GM23338 (cell line): ENCODE results near the gene ZBED3.

Experiments
- CREB1 ChIP-seq: fragments of 250-450 bp; sonication (Bioruptor Pico); IDR thresholded peaks from 2 replicates; pipeline ENCODE4 v1.5.0; 2020; ENCODE audit warnings: low read depth, mild to moderate bottlenecking, moderate library complexity
- CTCF ChIP-seq, 2 experiments: fragments of 200-600 bp in 1 of 2; sonication (generic) in 1 of 2; conservative IDR thresholded peaks; 2 replicates each; pipeline versions ENCODE4 v1.5.1 to v1.6.1; 2016 to 2017; ENCODE audit warnings: antibody characterized with exemption in 2 of 2, low read depth in 2 of 2, mild to moderate bottlenecking in 2 of 2, moderate library complexity in 1 of 2
- EZH2 ChIP-seq: fragments of 200-600 bp; sonication (generic); IDR thresholded peaks from one replicate; pipeline ENCODE4 v1.8.0; 2017; ENCODE audit warnings: antibody characterized with exemption, mild to moderate bottlenecking, low read depth; ENCODE audit not compliant: unreplicated experiment
- EZH2phosphoT487 ChIP-seq: fragments of 200-600 bp; sonication (generic); IDR thresholded peaks from one replicate; pipeline ENCODE4 v1.8.1; 2018; ENCODE audit warnings: antibody characterized with exemption; ENCODE audit not compliant: unreplicated experiment
- JUNB ChIP-seq: IDR thresholded peaks from one replicate; pipeline ENCODE4 v1.6.1; 2016; ENCODE audit warnings: antibody characterized with exemption; ENCODE audit not compliant: unreplicated experiment
- NANOG ChIP-seq: IDR thresholded peaks from 2 replicates; pipeline ENCODE4 v1.6.1; 2016; ENCODE audit warnings: antibody characterized with exemption, borderline replicate concordance
- POLR2AphosphoS5 ChIP-seq: IDR thresholded peaks from 2 replicates; pipeline ENCODE4 v1.6.1; 2016; ENCODE audit warnings: antibody characterized with exemption, low read depth
- ZNF114 ChIP-seq: fragments of 250-450 bp; sonication (Bioruptor Pico); IDR thresholded peaks from 2 replicates; pipeline ENCODE4 v1.5.0; 2020; ENCODE audit warnings: mild to moderate bottlenecking, moderate library complexity
- TF ChIP-seq, protein P1 (sequence below): IDR thresholded peaks from 2 replicates; pipeline ENCODE4 v1.6.1; 2016; ENCODE audit warnings: antibody characterized with exemption
- TF ChIP-seq, protein P2 (sequence below): IDR thresholded peaks from one replicate; pipeline ENCODE4 v1.6.1; 2018; ENCODE audit warnings: antibody characterized with exemption; ENCODE audit not compliant: unreplicated experiment

DNA sequence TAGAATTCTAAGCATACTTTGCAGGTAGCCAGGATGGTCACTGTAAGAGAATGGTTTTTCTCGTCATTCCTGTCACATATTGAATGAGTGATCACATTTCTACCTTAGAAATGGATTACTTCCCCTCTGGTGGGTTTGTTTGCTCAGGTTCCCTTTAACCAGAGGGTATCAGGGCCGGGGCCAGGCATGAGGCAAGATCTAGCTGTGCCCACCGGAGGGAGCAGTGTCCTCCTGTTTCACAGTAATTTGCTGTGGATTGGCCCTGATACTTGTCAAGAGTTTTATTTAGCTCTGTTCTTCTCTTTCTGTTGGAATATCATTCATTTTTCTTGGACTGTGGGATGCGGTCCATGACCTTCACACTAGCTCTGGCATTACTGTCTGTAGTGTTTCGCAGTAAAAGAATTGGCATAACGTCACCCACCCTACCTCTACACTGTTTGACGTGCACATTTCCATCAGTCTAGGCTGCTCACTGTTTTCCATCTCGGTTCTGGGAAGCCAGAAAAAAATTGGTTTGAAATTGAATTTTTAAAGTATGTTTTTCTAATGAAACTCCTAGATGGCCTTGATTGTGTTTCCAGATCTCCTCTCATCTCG is 42.4 kb upstream of the ZBED3 start:
- TF ChIP-seq POLR2AphosphoS5 (no peak), EZH2phosphoT487 (no peak), NANOG (no peak), CTCF (conservative IDR thresholded peaks at IDR 0.05; ENCODE audit: low read depth in 2 of 2) (peak; percentile 74 to 75), JUNB (no peak), EZH2 (no peak), CREB1 (CRISPR knock-in tag) (no peak), ZNF114 (CRISPR knock-in tag) (no peak)
- TF ChIP-seq, protein P1, sequence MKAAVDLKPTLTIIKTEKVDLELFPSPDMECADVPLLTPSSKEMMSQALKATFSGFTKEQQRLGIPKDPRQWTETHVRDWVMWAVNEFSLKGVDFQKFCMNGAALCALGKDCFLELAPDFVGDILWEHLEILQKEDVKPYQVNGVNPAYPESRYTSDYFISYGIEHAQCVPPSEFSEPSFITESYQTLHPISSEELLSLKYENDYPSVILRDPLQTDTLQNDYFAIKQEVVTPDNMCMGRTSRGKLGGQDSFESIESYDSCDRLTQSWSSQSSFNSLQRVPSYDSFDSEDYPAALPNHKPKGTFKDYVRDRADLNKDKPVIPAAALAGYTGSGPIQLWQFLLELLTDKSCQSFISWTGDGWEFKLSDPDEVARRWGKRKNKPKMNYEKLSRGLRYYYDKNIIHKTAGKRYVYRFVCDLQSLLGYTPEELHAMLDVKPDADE: no peak
- TF ChIP-seq, protein P2, sequence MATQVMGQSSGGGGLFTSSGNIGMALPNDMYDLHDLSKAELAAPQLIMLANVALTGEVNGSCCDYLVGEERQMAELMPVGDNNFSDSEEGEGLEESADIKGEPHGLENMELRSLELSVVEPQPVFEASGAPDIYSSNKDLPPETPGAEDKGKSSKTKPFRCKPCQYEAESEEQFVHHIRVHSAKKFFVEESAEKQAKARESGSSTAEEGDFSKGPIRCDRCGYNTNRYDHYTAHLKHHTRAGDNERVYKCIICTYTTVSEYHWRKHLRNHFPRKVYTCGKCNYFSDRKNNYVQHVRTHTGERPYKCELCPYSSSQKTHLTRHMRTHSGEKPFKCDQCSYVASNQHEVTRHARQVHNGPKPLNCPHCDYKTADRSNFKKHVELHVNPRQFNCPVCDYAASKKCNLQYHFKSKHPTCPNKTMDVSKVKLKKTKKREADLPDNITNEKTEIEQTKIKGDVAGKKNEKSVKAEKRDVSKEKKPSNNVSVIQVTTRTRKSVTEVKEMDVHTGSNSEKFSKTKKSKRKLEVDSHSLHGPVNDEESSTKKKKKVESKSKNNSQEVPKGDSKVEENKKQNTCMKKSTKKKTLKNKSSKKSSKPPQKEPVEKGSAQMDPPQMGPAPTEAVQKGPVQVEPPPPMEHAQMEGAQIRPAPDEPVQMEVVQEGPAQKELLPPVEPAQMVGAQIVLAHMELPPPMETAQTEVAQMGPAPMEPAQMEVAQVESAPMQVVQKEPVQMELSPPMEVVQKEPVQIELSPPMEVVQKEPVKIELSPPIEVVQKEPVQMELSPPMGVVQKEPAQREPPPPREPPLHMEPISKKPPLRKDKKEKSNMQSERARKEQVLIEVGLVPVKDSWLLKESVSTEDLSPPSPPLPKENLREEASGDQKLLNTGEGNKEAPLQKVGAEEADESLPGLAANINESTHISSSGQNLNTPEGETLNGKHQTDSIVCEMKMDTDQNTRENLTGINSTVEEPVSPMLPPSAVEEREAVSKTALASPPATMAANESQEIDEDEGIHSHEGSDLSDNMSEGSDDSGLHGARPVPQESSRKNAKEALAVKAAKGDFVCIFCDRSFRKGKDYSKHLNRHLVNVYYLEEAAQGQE: no peak
